ENCODE results near the gene TULP4.
A peak's percentile ranks its signal among the peaks of the same experiment; 100 is the strongest.
"Not testable (repeated sequence)": the region's sequence is repeated elsewhere in the genome, so short reads cannot be mapped to it uniquely, and the experiment has no call there.

Gene TULP4

GRCh38 chr6:158431036-158431435, 118.8 kb downstream of the TULP4 start:
- FAIRE-seq, result no peak

GRCh38 chr6:158431560-158431959, 119.3 kb downstream of the TULP4 start:
- no peak for FAIRE-seq

GRCh38 chr6:158437571-158437970, 125.3 kb downstream of the TULP4 start:
- no peak for FAIRE-seq

GRCh38 chr6:158438226-158438625, 126.0 kb downstream of the TULP4 start:
- no peak for FAIRE-seq

- FAIRE-seq, result no peak
These were observed 127.0 kb downstream of the TULP4 start for GRCh38 chr6:158439255-158439654.

GRCh38 chr6:158441716-158442215, 129.5 kb downstream of the TULP4 start:
- FAIRE-seq, result no peak

GRCh38 chr6:158442306-158442705, 130.0 kb downstream of the TULP4 start:
- no peak for FAIRE-seq

- no peak for FAIRE-seq
These were observed 133.3 kb downstream of the TULP4 start for GRCh38 chr6:158445426-158446085.

GRCh38 chr6:158448856-158449255, 136.6 kb downstream of the TULP4 start:
- FAIRE-seq, result no peak

- FAIRE-seq, result no peak
These were observed 139.9 kb downstream of the TULP4 start for GRCh38 chr6:158452191-158452590.

- no peak for FAIRE-seq
These were observed 144.9 kb downstream of the TULP4 start for GRCh38 chr6:158457131-158457530.

GRCh38 chr6:158457616-158458278, 145.5 kb downstream of the TULP4 start:
- FAIRE-seq, result no peak

GRCh38 chr6:158459726-158460125, 147.5 kb downstream of the TULP4 start:
- FAIRE-seq, result no peak

- FAIRE-seq, result no peak
These were observed 148.4 kb downstream of the TULP4 start for GRCh38 chr6:158460602-158461169.

GRCh38 chr6:158461954-158462353, 149.7 kb downstream of the TULP4 start:
- FAIRE-seq, result no peak

- FAIRE-seq, result no peak
These were observed 152.2 kb downstream of the TULP4 start for GRCh38 chr6:158464483-158464882.

GRCh38 chr6:158465257-158465656, 153.0 kb downstream of the TULP4 start:
- no peak for FAIRE-seq

- no peak for FAIRE-seq
These were observed 153.5 kb downstream of the TULP4 start for GRCh38 chr6:158465747-158466146.

GRCh38 chr6:158467923-158468322, 155.7 kb downstream of the TULP4 start:
- peak; percentile 91 for FAIRE-seq

- FAIRE-seq, result no peak
These were observed 156.4 kb downstream of the TULP4 start for GRCh38 chr6:158468666-158469065.

GRCh38 chr6:158470023-158470422, 157.8 kb downstream of the TULP4 start:
- FAIRE-seq, result not testable (repeated sequence)

- FAIRE-seq, result no peak
These were observed 159.1 kb downstream of the TULP4 start for GRCh38 chr6:158471339-158471738.

- no peak for FAIRE-seq
These were observed 160.2 kb downstream of the TULP4 start for GRCh38 chr6:158472447-158472846.

GRCh38 chr6:158474961-158475343, 162.7 kb downstream of the TULP4 start:
- FAIRE-seq, result no peak

All from islet of Langerhans (tissue), 1 donor.